Measurements from ENCODE around the gene FUT1. TPM values are rescaled to one million over a fixed set of nuclear protein-coding genes. Genes with fewer than 3 reads are reported as not detected.
A peak's percentile ranks its signal among the peaks of the same experiment; 100 is the strongest.

Gene FUT1
- total and polyA plus RNA-seq, 5 experiments from 2014 or later, result not detected

DNA sequence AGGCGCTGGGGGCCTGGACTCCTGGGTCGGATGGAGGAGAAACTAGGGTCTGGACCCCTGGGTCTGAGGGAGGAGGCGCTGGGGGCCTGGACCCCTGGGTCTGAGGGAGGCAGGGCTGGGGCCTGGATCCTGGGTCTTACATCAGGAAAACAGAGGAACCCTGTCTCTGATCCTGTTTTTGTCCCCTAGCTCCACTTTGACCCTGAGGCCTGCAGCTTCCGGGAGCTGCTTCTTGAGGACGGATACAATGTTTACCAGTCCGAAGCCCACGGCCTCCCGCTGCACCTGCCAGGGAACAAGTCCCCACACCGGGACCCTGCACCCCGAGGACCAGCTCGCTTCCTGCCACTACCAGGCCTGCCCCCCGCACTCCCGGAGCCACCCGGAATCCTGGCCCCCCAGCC, 5.3 kb upstream of the FUT1 start:
- Mint-ChIP-seq H3K27ac (no peak overlapping the region), H3K4me1 (peaks cover 9 to 15% (median 14%) of the 10 kb centered on the region in 4 donors), H3K27me3 (peaks cover 3 to 38% (median 24%) of the 10 kb centered on the region in 5 donors), H3K36me3 (no peaks in the 10 kb centered on the region), H3K9me3 (no peaks in the 10 kb centered on the region), H3K4me3 (no peak overlapping the region)
- ATAC-seq, result no peak
- POLR2A ChIA-PET, result no interaction called here
- no peak for DNase-seq

DNA sequence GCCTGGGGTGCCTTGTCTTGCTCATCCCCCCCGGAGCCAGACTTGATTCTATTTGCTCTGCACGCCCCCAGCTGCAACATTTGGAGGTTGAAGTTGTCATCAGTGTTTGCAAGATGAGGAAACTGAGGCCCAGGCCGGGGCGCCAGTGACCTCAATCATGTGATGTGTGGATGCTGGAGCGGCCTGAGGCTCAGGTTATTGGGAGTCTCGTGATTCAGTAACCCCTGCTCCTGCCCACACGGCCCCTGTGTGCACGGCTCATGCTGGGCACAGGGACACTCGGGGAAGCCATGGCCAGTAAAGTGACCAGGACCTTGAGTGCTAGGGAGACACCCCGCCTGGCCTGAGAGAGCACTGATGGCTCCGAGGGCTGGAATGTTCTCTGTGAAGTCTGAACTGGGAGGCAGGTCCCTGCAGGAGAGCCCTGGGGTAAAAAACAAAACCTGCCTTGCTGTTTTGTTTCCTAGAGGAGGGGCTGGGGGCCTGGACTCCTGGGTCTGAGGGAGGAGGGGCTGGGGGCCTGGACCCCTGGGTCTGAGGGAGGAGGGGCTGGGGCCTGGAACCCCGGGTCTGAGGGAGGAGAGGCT, 4.7 kb upstream of the FUT1 start:
- POLR2A ChIA-PET, result no interaction called here
- Mint-ChIP-seq H3K4me1 (peaks cover 8 to 18% (median 15%) of the 10 kb centered on the region in 4 donors), H3K27ac (no peak overlapping the region), H3K36me3 (no peaks in the 10 kb centered on the region), H3K4me3 (no peak overlapping the region), H3K9me3 (no peaks in the 10 kb centered on the region), H3K27me3 (peaks cover 3 to 36% (median 22%) of the 10 kb centered on the region in 5 donors)
- ATAC-seq (no peak), DNase-seq (no peak)

DNA sequence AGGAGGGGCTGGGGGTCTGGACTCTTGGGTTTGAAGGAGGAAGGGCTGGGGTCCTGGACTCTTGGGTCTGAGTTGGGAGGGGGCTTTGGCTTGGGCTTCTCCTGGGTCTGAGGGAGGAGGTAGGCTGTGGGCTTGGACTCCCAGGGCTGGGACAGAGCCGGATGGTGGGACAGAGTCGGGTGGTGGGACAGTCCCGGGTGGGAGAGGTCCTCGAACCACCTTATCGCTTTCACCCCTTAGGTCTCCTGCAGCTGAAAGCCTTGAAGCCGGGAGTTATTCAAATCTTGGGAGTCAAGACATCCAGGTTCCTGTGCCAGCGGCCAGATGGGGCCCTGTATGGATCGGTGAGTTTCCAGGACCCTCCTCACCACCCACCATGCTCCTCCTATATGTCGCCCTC, 4.2 kb upstream of the FUT1 start:
- no peaks in the 10 kb centered on the region for H3K9me3 Mint-ChIP-seq
- peaks cover 3 to 38% (median 23%) of the 10 kb centered on the region in 5 donors for H3K27me3 Mint-ChIP-seq
- no peaks in the 10 kb centered on the region for H3K36me3 Mint-ChIP-seq
- H3K4me1 Mint-ChIP-seq, result peaks cover 10 to 22% (median 19%) of the 10 kb centered on the region in 4 donors
- H3K27ac Mint-ChIP-seq, result no peak overlapping the region
- DNase-seq, result no peak
- POLR2A ChIA-PET, result no interaction called here
- no peak for ATAC-seq
- H3K4me3 Mint-ChIP-seq, result no peak overlapping the region

DNA sequence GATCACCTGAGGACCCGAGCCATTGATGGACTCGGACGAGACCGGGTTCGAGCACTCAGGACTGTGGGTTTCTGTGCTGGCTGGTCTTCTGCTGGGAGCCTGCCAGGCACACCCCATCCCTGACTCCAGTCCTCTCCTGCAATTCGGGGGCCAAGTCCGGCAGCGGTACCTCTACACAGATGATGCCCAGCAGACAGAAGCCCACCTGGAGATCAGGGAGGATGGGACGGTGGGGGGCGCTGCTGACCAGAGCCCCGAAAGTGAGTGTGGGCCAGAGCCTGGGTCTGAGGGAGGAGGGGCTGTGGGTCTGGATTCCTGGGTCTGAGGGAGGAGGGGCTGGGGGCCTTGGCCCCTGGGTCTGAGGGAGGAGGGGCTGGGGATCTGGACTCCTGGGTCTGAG, 3.8 kb upstream of the FUT1 start:
- ATAC-seq (no peak), DNase-seq (no peak)
- Mint-ChIP-seq H3K36me3 (no peaks in the 10 kb centered on the region), H3K27ac (no peak overlapping the region), H3K27me3 (peaks cover 3 to 40% (median 22%) of the 10 kb centered on the region in 5 donors), H3K4me3 (no peak overlapping the region), H3K4me1 (peaks cover 11 to 22% (median 20%) of the 10 kb centered on the region in 4 donors), H3K9me3 (no peaks in the 10 kb centered on the region)
- POLR2A ChIA-PET, result no interaction called here

DNA sequence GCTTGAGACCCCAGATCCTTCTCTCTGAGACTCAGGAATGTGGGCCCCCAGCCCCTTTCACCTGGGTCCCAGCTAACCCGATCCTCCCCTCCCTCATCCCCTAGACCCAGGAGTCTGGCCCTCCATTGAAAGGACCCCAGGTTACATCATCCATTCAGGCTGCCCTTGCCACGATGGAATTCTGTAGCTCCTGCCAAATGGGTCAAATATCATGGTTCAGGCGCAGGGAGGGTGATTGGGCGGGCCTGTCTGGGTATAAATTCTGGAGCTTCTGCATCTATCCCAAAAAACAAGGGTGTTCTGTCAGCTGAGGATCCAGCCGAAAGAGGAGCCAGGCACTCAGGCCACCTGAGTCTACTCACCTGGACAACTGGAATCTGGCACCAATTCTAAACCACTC, 3.3 kb upstream of the FUT1 start:
- DNase-seq (no peak), ATAC-seq (no peak)
- no peak overlapping the region for H3K4me3 Mint-ChIP-seq
- no peaks in the 10 kb centered on the region for H3K9me3 Mint-ChIP-seq
- H3K27me3 Mint-ChIP-seq, result peaks cover 4 to 39% (median 18%) of the 10 kb centered on the region in 5 donors
- no peak overlapping the region for H3K27ac Mint-ChIP-seq
- no peaks in the 10 kb centered on the region for H3K36me3 Mint-ChIP-seq
- H3K4me1 Mint-ChIP-seq, result peaks cover 13 to 24% (median 21%) of the 10 kb centered on the region in 4 donors
- POLR2A ChIA-PET, result no interaction called here

DNA sequence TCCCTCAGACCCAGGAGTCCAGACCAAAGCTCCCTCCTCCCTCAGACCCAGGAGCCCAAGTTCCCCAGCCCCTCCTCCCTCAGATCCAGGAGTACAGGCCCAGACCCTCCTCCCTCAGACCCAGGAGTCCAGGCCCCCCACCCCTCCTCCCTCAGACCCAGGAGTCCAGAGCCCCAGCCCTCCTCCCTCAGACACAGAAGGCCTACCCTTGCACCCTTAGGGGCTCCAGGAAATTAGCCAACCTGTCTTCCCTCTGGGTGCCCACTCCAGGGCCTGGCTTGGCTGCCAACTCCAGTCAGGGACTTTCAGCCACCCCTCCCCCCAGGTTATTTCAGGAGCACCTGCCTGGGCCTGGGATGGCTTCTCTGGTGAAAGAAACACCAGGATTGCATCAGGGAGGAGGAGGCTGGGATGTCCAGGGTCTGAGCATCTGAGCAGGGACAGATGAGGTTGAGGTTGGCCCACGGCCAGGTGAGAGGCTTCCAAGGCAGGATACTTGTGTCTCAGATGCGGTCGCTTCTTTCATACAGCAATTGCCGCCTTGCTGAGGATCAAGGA, 2.7 kb upstream of the FUT1 start, which contains the start of gene FGF21:
FGF21 (plus strand) TSS at position 441 of the 558 bp plus-strand sequence. CDS start 713 bp downstream, outside the sequence.
- DNase-seq (no peak), ATAC-seq (no peak)
- Mint-ChIP-seq H3K4me1 (peaks cover 11 to 20% (median 16%) of the 10 kb centered on the region in 4 donors), H3K27me3 (peaks cover 4 to 34% (median 13%) of the 10 kb centered on the region in 5 donors), H3K9me3 (no peaks in the 10 kb centered on the region), H3K4me3 (peak within 1 kb of the TSS in 1 of 10 donors; percentile 48), H3K36me3 (no peaks in the 10 kb centered on the region), H3K27ac (no peak within 1 kb of the TSS)
- POLR2A ChIA-PET, result interaction anchor here (0.6 kb wide), 1 partner anchor 981 kb away, joined by 3 read pairs; no protein-coding TSS in a partner anchor

DNA sequence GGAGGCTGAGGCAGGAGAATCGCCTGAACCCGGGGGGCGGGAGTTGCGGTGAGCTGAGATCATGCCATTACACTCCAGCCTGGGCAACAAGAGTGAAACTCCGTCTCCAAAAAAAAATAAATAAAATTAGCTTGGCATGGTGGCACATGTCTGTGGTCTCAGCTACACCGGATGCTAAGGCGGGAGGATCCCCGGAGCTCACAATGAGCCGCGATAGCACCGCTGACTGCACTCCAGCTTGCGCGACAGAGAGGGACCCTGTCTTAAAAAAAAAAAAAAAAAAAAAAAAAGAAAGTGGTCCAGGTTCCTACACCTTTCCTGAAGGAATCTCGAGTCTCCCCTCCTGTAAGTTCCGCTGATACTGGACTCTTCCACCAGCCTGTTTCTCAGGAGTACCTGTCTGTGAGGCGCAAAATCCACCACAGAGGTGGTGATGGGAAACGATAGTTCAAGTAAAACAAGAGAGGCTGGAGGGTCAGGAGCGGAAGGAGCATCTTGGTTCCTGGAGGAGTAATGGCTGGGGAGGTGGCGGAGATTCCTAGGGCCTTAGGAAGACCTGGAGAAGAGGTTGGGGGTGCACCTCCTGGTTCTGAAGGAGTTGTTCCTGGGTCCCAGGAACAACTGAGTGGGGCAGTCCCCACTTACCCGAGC, 471 bp downstream of the FUT1 start:
- Mint-ChIP-seq H3K27ac (peak overlapping the region in 4 of 10 donors; percentile 38 to 57 (median 54)), H3K36me3 (no peaks in the 10 kb centered on the region), H3K27me3 (peaks cover 4 to 31% (median 13%) of the 10 kb centered on the region in 5 donors), H3K4me1 (peaks cover 12 to 20% (median 16%) of the 10 kb centered on the region in 4 donors), H3K4me3 (peak overlapping the region; percentile 65 to 89 (median 80)), H3K9me3 (no peaks in the 10 kb centered on the region)
- ATAC-seq (peak; percentile 53 to 69), DNase-seq (peak in 2 of 10 donors; percentile 19 to 29)
- POLR2A ChIA-PET, result interaction anchor here (0.6 to 1.6 kb wide), 3 partner anchors 13 to 1176 kb away, joined by 4 to 7 read pairs (median 7); no protein-coding TSS in a partner anchor

DNA sequence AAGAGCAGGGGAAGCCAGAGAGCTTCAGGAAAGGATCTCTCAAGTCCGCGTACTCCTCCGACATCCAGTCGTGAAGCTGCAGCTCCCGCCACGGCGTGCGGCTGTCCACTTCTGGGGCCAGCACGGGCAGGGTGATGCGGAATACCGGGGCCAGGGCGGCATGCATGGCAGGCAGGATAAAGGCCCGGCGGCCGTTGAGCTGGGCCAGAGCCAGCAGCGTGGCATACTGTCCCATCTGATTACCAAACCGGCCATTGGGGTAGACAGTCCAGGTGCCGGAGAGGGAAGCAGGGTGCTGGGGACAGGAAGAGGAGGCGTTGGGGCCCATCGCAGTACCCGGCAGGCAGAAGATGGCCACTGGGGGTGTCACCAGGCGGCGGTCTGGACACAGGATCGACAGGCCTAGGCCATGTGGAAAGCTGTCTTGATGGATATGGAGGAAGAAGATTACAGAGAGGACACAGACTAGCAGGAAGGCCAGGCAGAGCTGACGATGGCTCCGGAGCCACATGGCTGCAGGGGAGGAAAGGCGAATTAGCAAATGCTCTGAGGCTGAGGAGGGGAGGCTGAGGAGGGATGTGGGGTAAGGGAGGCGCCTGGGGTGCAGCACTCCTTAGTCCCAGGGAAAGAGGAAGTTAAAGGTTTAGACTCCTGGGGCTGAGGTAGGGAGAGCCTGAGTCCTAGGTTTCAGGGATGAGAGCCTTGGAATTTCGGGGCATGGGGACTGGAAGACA, 1.5 kb downstream of the FUT1 start:
- H3K27me3 Mint-ChIP-seq, result peaks cover 7 to 36% (median 21%) of the 10 kb centered on the region in 5 donors
- no peaks in the 10 kb centered on the region for H3K36me3 Mint-ChIP-seq
- peak overlapping the region in 1 of 10 donors; percentile 60 for H3K27ac Mint-ChIP-seq
- H3K4me3 Mint-ChIP-seq, result peak overlapping the region in 9 of 10 donors; percentile 44 to 75 (median 53)
- DNase-seq (no peak), ATAC-seq (no peak)
- POLR2A ChIA-PET, result interaction anchor here (1.3 to 1.6 kb wide), 2 partner anchors 12 to 36 kb away, joined by 4 to 7 read pairs; no protein-coding TSS in a partner anchor
- H3K9me3 Mint-ChIP-seq, result peaks cover 0 to 2% (median 0%) of the 10 kb centered on the region in 9 donors
- H3K4me1 Mint-ChIP-seq, result peaks cover 16 to 23% (median 19%) of the 10 kb centered on the region in 4 donors

DNA sequence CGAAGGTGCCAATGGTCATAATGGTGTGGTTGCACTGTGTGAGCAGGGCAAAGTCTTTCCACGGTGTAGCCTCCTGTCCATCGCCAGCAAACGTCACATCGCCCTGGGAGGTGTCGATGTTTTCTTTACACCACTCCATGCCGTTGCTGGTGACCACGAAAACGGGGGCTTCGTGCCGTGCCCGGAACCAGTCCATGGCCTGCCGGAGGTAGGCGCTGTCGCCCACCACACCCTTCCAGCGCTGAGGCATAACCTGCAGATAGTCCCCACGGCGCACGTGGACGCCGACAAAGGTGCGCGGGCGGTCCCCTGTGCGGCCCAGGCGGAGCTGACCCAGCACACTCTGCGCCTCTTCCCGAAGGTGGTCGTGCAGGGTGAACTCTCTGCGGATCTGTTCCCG, 2.1 kb downstream of the FUT1 start:
- no peak overlapping the region for H3K4me3 Mint-ChIP-seq
- no peaks in the 10 kb centered on the region for H3K36me3 Mint-ChIP-seq
- DNase-seq, result no peak
- POLR2A ChIA-PET, result no interaction called here
- H3K27ac Mint-ChIP-seq, result no peak overlapping the region
- H3K9me3 Mint-ChIP-seq, result peaks cover 0 to 2% (median 0%) of the 10 kb centered on the region in 9 donors
- ATAC-seq, result no peak
- H3K27me3 Mint-ChIP-seq, result peaks cover 7 to 38% (median 27%) of the 10 kb centered on the region in 5 donors
- H3K4me1 Mint-ChIP-seq, result peaks cover 17 to 25% (median 20%) of the 10 kb centered on the region in 4 donors

DNA sequence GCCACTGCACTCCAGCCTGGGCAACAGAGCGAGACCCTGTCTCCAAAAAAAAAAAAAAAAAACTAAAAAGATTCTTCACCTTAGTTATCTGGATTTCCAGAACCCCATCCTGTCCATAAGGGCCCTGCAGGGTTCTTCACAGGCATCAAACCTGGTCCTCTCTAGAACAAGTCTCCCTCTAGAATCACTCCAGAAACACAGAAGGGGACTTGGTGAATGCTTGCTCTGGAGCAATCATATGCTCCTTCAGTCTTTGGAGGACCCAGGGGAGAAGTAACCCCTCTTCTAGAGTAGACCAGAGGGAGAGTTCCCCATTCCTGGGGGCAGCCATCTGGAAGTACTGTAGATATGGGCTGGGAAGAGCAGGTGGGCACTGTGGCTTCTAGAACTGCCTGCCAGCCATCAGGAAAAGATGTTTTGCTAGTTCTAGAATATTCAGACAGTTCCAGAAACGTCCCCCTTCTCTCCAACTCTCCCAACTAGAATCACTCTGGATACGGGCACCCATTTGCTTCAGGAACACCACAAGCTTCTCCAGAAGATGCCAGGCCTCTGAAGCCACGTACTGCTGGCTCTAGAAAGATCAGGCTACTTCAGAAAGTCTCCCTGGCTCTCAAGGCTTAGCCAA, 2.8 kb downstream of the FUT1 start:
- no peak for DNase-seq
- H3K27me3 Mint-ChIP-seq, result peaks cover 9 to 37% (median 31%) of the 10 kb centered on the region in 5 donors
- POLR2A ChIA-PET, result no interaction called here
- no peaks in the 10 kb centered on the region for H3K36me3 Mint-ChIP-seq
- no peak for ATAC-seq
- peak overlapping the region in 1 of 10 donors; percentile 33 for H3K27ac Mint-ChIP-seq
- no peak overlapping the region for H3K4me3 Mint-ChIP-seq
- H3K4me1 Mint-ChIP-seq, result peaks cover 17 to 30% (median 20%) of the 10 kb centered on the region in 4 donors
- H3K9me3 Mint-ChIP-seq, result peaks cover 0 to 2% (median 0%) of the 10 kb centered on the region in 9 donors

DNA sequence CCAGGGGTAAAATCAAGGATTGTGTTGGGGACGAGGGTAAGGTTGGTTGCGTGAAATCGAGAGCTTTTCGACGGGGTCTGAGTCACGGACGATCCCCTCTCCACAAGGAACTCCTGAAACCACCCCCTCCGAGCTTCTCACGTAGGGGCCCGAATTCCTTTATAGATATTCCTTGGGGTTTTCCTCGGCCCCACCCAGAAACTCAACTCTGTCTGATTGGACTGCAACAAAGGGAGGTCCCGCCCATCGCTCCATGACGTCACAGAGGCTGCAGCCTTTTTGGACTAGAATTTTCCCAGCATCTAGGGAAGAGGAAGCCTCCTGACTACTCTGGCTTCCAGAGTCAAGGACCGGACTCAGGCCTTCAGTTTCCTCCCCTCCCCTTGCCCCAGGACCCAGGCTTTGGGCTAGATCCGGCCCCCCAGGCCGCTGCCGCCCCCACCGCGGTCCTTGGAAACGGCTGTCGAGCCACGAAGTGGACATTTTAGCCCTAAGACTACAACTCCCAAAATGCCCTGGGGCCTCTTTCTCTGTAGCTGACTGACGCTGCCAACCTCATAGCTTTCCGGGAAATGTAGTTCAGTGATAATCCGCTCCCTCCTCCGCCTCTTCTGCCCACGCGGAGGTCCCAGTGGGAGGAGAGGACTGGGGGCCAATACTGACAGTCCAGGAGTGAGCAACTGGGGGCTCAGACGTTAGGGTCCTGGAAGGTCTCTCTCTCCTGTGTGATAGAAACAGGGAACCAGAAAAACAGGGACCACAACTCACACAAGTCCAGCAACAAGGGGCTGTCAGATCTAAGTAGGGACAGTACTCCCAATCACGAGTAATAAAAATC, 5.5 kb downstream of the FUT1 start, which contains the start of gene IZUMO1:
IZUMO1 (minus strand) TSS at position 172 of the 838 bp plus-strand sequence. CDS start 1,050 bp downstream, outside the sequence.
- peaks cover 7 to 32% (median 17%) of the 10 kb centered on the region in 5 donors for H3K27me3 Mint-ChIP-seq
- H3K4me3 Mint-ChIP-seq, result peak within 1 kb of the TSS in 5 of 10 donors; percentile 9 to 29 (median 14)
- ATAC-seq (peak; percentile 73 to 80), DNase-seq (peak in 7 of 10 donors; percentile 15 to 55 (median 48))
- H3K4me1 Mint-ChIP-seq, result peaks cover 6 to 18% (median 9%) of the 10 kb centered on the region in 4 donors
- POLR2A ChIA-PET, result interaction anchor here (0.7 kb wide), 1 partner anchor 161 kb away, joined by 3 read pairs; no protein-coding TSS in a partner anchor
- peaks cover 0 to 2% (median 0%) of the 10 kb centered on the region in 9 donors for H3K9me3 Mint-ChIP-seq
- H3K36me3 Mint-ChIP-seq, result no peaks in the 10 kb centered on the region
- peak within 1 kb of the TSS in 1 of 10 donors; percentile 21 for H3K27ac Mint-ChIP-seq
